RWPE2 (cell line): ENCODE measurements around the gene C20orf202.

Source experiments
- ATAC-seq: fragments of 200-7000 bp; cut with Tn5 transposase; 3 replicates; pipeline ENCODE4 v1.9.1; 2021; ENCODE audit warnings: low read depth
- DNase-seq: peaks from one replicate; pipeline ENCODE4 v3.0.0-alpha.2; 2020; ENCODE audit warnings: low spot score
- H3K27ac ChIP-seq: fragments of 450-650 bp; 2 replicates; pipeline ENCODE4 v1.5.1; 2017; ENCODE audit warnings: mild to moderate bottlenecking; ENCODE audit not compliant: poor library complexity, severe bottlenecking
- H3K27me3 ChIP-seq: fragments of 250-450 bp; sonication (Bioruptor Pico); 2 replicates; pipeline ENCODE4 v1.5.1; 2021; ENCODE audit warnings: mild to moderate bottlenecking, moderate library complexity; ENCODE audit not compliant: insufficient read depth, poor library complexity, severe bottlenecking
- H3K36me3 ChIP-seq: fragments of 250-450 bp; sonication (Bioruptor Pico); 2 replicates; pipeline ENCODE4 v1.5.1; 2020; ENCODE audit warnings: low read depth, mild to moderate bottlenecking, moderate library complexity
- H3K4me1 ChIP-seq: fragments of 250-450 bp; sonication (Bioruptor Pico); 2 replicates; pipeline ENCODE4 v1.5.1; 2021; ENCODE audit warnings: mild to moderate bottlenecking, moderate library complexity; ENCODE audit not compliant: insufficient read depth, poor library complexity, severe bottlenecking
- H3K4me3 ChIP-seq: fragments of 250-450 bp; sonication (Bioruptor Pico); 2 replicates; pipeline ENCODE4 v1.5.1; 2021; ENCODE audit warnings: mild to moderate bottlenecking, moderate library complexity; ENCODE audit not compliant: severe bottlenecking
- H3K9me3 ChIP-seq: fragments of 250-450 bp; sonication (Bioruptor Pico); 2 replicates; pipeline ENCODE4 v1.5.1; 2021; ENCODE audit warnings: mild to moderate bottlenecking, moderate library complexity; ENCODE audit not compliant: severe bottlenecking
- TF ChIP-seq, protein P1 (sequence below): fragments of 450-650 bp; IDR thresholded peaks from one replicate; pipeline ENCODE4 v1.5.1; 2017; ENCODE audit warnings: mild to moderate bottlenecking, moderate library complexity; ENCODE audit not compliant: poor library complexity, severe bottlenecking

The C20orf202 gene

DNA sequence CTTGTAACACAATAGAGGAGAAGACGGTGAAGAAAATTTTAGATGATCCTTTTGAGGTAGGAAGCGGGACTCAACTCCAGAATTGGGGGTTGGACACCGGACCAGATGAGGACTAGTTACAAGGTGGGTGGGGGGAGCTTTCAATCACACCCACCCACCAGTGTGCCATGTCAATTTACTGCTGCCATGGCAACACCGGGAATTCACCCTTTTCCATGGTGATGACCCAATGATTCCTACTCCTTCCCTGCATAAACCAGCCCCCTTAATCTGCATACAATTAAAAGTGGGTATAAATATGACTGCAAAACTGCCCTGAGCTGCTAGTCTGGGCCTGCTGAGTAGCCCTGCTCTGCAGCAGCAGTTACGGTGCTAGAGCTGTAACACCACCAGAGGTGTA is 37.3 kb downstream of the C20orf202 start:
- TF ChIP-seq, protein P1, sequence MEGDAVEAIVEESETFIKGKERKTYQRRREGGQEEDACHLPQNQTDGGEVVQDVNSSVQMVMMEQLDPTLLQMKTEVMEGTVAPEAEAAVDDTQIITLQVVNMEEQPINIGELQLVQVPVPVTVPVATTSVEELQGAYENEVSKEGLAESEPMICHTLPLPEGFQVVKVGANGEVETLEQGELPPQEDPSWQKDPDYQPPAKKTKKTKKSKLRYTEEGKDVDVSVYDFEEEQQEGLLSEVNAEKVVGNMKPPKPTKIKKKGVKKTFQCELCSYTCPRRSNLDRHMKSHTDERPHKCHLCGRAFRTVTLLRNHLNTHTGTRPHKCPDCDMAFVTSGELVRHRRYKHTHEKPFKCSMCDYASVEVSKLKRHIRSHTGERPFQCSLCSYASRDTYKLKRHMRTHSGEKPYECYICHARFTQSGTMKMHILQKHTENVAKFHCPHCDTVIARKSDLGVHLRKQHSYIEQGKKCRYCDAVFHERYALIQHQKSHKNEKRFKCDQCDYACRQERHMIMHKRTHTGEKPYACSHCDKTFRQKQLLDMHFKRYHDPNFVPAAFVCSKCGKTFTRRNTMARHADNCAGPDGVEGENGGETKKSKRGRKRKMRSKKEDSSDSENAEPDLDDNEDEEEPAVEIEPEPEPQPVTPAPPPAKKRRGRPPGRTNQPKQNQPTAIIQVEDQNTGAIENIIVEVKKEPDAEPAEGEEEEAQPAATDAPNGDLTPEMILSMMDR = no peak
- no peak overlapping the region for H3K4me3 ChIP-seq
- H3K27ac ChIP-seq = no peak overlapping the region
- H3K36me3 ChIP-seq = no peaks in the 10 kb centered on the region
- ATAC-seq (no peak), DNase-seq (no peak)
- no peaks in the 10 kb centered on the region for H3K4me1 ChIP-seq
- H3K27me3 ChIP-seq = peaks cover 15% of the 10 kb centered on the region
- no peaks in the 10 kb centered on the region for H3K9me3 ChIP-seq

DNA sequence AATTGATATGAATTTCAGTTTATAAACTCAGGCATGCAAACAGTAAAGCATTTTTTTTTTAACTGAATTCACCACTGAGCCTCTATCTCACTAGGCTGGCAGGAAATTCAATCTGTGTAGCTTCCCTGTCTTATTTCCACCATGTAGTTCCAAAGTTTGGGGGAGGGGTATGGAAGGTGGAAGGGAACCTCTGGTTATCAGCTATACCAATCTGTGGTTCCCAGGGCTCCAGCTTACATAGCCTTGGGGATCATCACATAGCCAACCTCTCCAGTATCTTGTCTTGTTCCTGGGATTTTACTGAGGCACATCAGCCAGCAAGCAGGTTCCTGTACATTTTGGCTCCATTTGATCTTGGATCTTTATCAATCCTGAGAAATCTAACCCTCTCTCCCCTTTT is 38.2 kb downstream of the C20orf202 start:
- Histone ChIP-seq H3K9me3 (no peaks in the 10 kb centered on the region), H3K27me3 (peaks cover 15% of the 10 kb centered on the region), H3K36me3 (no peaks in the 10 kb centered on the region), H3K4me3 (no peak overlapping the region), H3K27ac (no peak overlapping the region), H3K4me1 (no peaks in the 10 kb centered on the region)
- no peak for DNase-seq
- TF ChIP-seq, protein P1 = no peak
- no peak for ATAC-seq

DNA sequence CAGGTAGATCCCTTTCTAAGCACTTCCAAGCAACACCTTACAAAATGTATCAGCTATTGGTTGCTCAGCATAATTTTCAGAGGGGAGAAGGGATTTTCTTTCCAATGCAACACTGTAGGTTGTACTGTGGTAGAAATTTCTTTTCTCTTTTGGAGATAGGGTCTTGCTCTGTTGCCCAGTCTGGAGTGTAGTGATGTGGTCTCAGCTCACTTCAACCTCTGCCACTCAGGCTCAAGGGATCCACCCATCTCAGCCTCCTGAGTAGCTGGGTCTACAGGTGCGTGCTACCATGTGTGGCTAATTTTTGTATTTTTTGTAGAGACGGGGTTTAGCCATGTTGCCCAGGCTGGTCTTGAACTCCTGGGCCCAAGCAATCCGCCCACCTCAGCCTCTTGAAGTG is 38.8 kb downstream of the C20orf202 start:
- no peaks in the 10 kb centered on the region for H3K9me3 ChIP-seq
- peaks cover 12% of the 10 kb centered on the region for H3K27me3 ChIP-seq
- no peak overlapping the region for H3K27ac ChIP-seq
- H3K36me3 ChIP-seq = no peaks in the 10 kb centered on the region
- ATAC-seq (no peak), DNase-seq (no peak)
- H3K4me1 ChIP-seq = no peaks in the 10 kb centered on the region
- TF ChIP-seq, protein P1 = no peak
- H3K4me3 ChIP-seq = no peak overlapping the region

DNA sequence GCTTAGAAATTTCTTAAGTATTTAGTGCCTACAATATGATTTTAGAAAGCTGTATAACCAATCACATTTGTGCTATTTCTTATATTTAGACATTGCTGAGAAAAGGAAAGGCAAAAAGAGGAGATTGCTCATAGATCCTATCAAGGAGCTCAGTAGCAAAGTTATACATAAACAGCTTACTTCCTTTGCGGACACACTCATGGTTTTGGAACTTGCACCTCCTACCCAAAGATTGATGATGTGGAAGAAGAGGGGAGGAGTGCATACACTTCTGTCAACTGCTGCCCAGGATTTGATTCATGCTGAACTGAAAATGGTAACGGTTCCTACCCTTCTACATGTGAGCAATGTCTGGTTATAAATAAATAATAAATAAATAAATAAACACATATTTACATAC is 39.3 kb downstream of the C20orf202 start:
- DNase-seq = no peak

DNA sequence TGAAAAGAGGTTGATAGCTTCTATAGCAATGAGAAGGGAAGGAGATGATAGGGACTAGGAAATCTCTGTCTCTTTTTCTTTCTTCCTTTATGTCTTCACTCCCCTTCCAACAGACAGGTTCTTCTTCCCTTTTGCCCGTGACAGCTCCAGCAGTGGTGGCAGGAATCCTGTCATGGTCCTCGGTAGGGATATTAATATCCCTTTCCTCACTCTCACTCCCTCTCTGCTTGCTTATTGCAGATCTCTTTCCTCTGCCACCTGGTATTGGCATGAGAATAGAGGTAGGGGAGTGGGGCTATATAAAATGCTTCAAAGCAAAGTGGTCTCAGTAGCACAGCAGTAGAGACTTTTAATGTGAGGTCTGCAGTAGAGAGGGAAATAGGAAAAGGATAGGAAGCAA is 42.3 kb downstream of the C20orf202 start:
- Histone ChIP-seq H3K36me3 (no peaks in the 10 kb centered on the region), H3K27me3 (no peaks in the 10 kb centered on the region), H3K27ac (no peak overlapping the region), H3K9me3 (no peaks in the 10 kb centered on the region), H3K4me1 (no peaks in the 10 kb centered on the region), H3K4me3 (no peak overlapping the region)
- DNase-seq (no peak), ATAC-seq (no peak)
- TF ChIP-seq, protein P1 = no peak

More for the DNA sequence above, 39.3 kb downstream of the C20orf202 start:
- TF ChIP-seq, protein P1 = no peak
- H3K4me3 ChIP-seq = no peak overlapping the region
- H3K27me3 ChIP-seq = peaks cover 7% of the 10 kb centered on the region
- peak; percentile 80 for ATAC-seq
- H3K27ac ChIP-seq = no peak overlapping the region
- no peaks in the 10 kb centered on the region for H3K4me1 ChIP-seq
- H3K36me3 ChIP-seq = no peaks in the 10 kb centered on the region
- H3K9me3 ChIP-seq = no peaks in the 10 kb centered on the region
